ENCODE measurements around the gene CEMIP. TPM values are rescaled to one million over a fixed set of nuclear protein-coding genes. Genes with fewer than 3 reads are reported as not detected.

Gene CEMIP
- total and polyA plus RNA-seq, 10 of the 15 experiments (the other 5 are each of a cell fraction or from before 2014, with no cell fraction given): 0.01 to 0.44 (median 0.16) TPM; not detected in 6

- no peak for TF ChIP-seq SRF (IDR thresholded peaks at IDR 0.05; ENCODE audit: low read depth in 2 of 2, low read length in 2 of 2)
- no peak for TF ChIP-seq KAT2A (conservative IDR thresholded peaks at IDR 0.05; ENCODE audit: control insufficient read depth, low read depth, low read length)
- TF ChIP-seq ZZZ3 (IDR thresholded peaks at IDR 0.05; ENCODE audit: control insufficient read depth, insufficient read length, low read depth): no peak
- TF ChIP-seq CUX1 (IDR thresholded peaks at IDR 0.05; ENCODE audit: insufficient replicate concordance, low read depth, low read length): no peak
- TF ChIP-seq ETV6 (conservative IDR thresholded peaks at IDR 0.05 in 1 of 2, IDR thresholded peaks at IDR 0.05 in 1 of 2; ENCODE audit: borderline replicate concordance in 1 of 2, low read depth in 1 of 2): no peak
- TF ChIP-seq ZSCAN29 (IDR thresholded peaks at IDR 0.05): no peak
Measured at GRCh38 chr15:80754014-80754413, 25.2 kb upstream of the CEMIP start (continued).

GRCh38 chr15:80755885-80756284, 23.3 kb upstream of the CEMIP start:
- BruUV-seq (replicated peaks): no TSS peak
- ChIA-PET CTCF (no interaction called here), POLR2A (no interaction called here), RAD21 (ENCODE audit: unreplicated experiment) (no interaction called here), SMC1A (ENCODE audit: uncharacterized antibody, unreplicated experiment) (no interaction called here)
- FAIRE-seq: no peak
- no peak overlapping the region for H3K27ac ChIP-seq (ENCODE audit: control insufficient read depth, insufficient read depth)
- no peaks in the 10 kb centered on the region for H3K27me3 ChIP-seq (replicated peaks in 1 of 2; ENCODE audit: control insufficient read depth in 2 of 2, insufficient read depth in 2 of 2, low read length in 1 of 2)
- DNase-seq (ENCODE audit: low read depth, low spot score): no peak
- no peak overlapping the region for H3K4me3 ChIP-seq
- H3K4me1 ChIP-seq (ENCODE audit: control insufficient read depth, insufficient read depth, low read length): no peaks in the 10 kb centered on the region
- H3K36me3 ChIP-seq (ENCODE audit: control insufficient read depth in 2 of 2, insufficient read depth in 2 of 2, low read length in 1 of 2): no peaks in the 10 kb centered on the region; a peak in 2 of 4 replicates
- 23% methylated on average over 3 of the region's 3 CpGs for WGBS (ENCODE audit: insufficient coverage, insufficient replicate concordance, low lambda C conversion rate, missing lambda C conversion rate)
- intact Hi-C loops (cut with micrococcal nuclease; ENCODE audit: unreplicated experiment) (no loop called here), in situ Hi-C loops (cut with MboI) (no loop called here)
- ATAC-seq: no peak
- no peaks in the 10 kb centered on the region for H4K20me1 ChIP-seq (ENCODE audit: control insufficient read depth, insufficient read depth)
- no peak overlapping the region for H2AFZ ChIP-seq (ENCODE audit: control insufficient read depth, low read depth, low read length)
- no peak overlapping the region for H3K9ac ChIP-seq (ENCODE audit: control insufficient read depth, insufficient read depth, low read length)
- no peaks in the 10 kb centered on the region for H3K79me2 ChIP-seq (ENCODE audit: control insufficient read depth, insufficient read depth, low read length)
- H3K9me3 ChIP-seq (replicated peaks; ENCODE audit: control insufficient read depth, insufficient read depth, low read length): no peaks in the 10 kb centered on the region
- H3K4me2 ChIP-seq (ENCODE audit: control insufficient read depth, insufficient read depth): no peak overlapping the region
- TF ChIP-seq RAD21 (IDR thresholded peaks at IDR 0.05; ENCODE audit: insufficient read depth, low read depth, low read length) (no peak), POLR2AphosphoS5 (IDR thresholded peaks at IDR 0.05; ENCODE audit: low read length) (no peak), NR2C1 (IDR thresholded peaks at IDR 0.05) (no peak), NFYB (IDR thresholded peaks at IDR 0.05; ENCODE audit: insufficient read depth, low read depth, low read length) (no peak), ZZZ3 (IDR thresholded peaks at IDR 0.05; ENCODE audit: control insufficient read depth, insufficient read length, low read depth) (no peak), TCF7 (IDR thresholded peaks at IDR 0.05; ENCODE audit: borderline replicate concordance) (no peak), IKZF1 (conservative IDR thresholded peaks at IDR 0.05) (no peak)
- TF ChIP-seq, protein P1, sequence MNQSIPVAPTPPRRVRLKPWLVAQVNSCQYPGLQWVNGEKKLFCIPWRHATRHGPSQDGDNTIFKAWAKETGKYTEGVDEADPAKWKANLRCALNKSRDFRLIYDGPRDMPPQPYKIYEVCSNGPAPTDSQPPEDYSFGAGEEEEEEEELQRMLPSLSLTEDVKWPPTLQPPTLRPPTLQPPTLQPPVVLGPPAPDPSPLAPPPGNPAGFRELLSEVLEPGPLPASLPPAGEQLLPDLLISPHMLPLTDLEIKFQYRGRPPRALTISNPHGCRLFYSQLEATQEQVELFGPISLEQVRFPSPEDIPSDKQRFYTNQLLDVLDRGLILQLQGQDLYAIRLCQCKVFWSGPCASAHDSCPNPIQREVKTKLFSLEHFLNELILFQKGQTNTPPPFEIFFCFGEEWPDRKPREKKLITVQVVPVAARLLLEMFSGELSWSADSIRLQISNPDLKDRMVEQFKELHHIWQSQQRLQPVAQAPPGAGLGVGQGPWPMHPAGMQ (IDR thresholded peaks at IDR 0.05; ENCODE audit: borderline replicate concordance): no peak
- TF ChIP-seq, protein P2, sequence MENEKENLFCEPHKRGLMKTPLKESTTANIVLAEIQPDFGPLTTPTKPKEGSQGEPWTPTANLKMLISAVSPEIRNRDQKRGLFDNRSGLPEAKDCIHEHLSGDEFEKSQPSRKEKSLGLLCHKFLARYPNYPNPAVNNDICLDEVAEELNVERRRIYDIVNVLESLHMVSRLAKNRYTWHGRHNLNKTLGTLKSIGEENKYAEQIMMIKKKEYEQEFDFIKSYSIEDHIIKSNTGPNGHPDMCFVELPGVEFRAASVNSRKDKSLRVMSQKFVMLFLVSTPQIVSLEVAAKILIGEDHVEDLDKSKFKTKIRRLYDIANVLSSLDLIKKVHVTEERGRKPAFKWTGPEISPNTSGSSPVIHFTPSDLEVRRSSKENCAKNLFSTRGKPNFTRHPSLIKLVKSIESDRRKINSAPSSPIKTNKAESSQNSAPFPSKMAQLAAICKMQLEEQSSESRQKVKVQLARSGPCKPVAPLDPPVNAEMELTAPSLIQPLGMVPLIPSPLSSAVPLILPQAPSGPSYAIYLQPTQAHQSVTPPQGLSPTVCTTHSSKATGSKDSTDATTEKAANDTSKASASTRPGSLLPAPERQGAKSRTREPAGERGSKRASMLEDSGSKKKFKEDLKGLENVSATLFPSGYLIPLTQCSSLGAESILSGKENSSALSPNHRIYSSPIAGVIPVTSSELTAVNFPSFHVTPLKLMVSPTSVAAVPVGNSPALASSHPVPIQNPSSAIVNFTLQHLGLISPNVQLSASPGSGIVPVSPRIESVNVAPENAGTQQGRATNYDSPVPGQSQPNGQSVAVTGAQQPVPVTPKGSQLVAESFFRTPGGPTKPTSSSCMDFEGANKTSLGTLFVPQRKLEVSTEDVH (IDR thresholded peaks at IDR 0.05; ENCODE audit: low read depth, partially characterized antibody): no peak

Measured in GM12878 (cell line).